Measurements from ENCODE around the gene ZFYVE28.
"Not testable (repeated sequence)": the region's sequence is repeated elsewhere in the genome, so short reads cannot be mapped to it uniquely, and the experiment has no call there.

GRCh38 chr4:2429945-2430757, 11.7 kb upstream of the ZFYVE28 start:
- not testable (repeated sequence) for TF ChIP-seq POLR2A (IDR thresholded peaks at IDR 0.05; ENCODE audit: borderline replicate concordance, extremely low read depth, insufficient read depth, insufficient read length); MAX (IDR thresholded peaks at IDR 0.05); CTCF (IDR thresholded peaks at IDR 0.05 in 2 of 3, conservative IDR thresholded peaks at IDR 0.05 in 1 of 3; ENCODE audit: borderline replicate concordance in 1 of 3, insufficient read depth in 1 of 3, low read depth in 2 of 3, low read length in 2 of 3); SP1 (IDR thresholded peaks at IDR 0.05; ENCODE audit: low read depth); FOSL1 (IDR thresholded peaks at IDR 0.05; ENCODE audit: low read depth); EZH2 (IDR thresholded peaks at IDR 0.05); EZH2phosphoT487 (IDR thresholded peaks at IDR 0.05; ENCODE audit: borderline replicate concordance)

All from HCT116 (cell line).